Erythroblast (primary cell): ENCODE results near the gene SSBP3.

Source experiments
- GATA1 ChIP-seq: IDR thresholded peaks from 2 replicates; pipeline ENCODE4 v1.6.1; 2011; ENCODE audit warnings: low read depth, mild to moderate bottlenecking, control low read depth, low read length, moderate library complexity
- POLR2A ChIP-seq: IDR thresholded peaks from 2 replicates; pipeline ENCODE4 v1.6.1; 2011; ENCODE audit warnings: mild to moderate bottlenecking, low read length

GRCh38 chr1:54311506-54311905 is 94.7 kb downstream of the SSBP3 start:
- TF ChIP-seq POLR2A (no peak), GATA1 (no peak)
